H1 (cell line): Measurements from ENCODE around the gene OLFM1. TPM values are rescaled to one million over a fixed set of nuclear protein-coding genes. Genes with fewer than 3 reads are reported as not detected.

Experiments
- MAFK ChIP-seq: IDR thresholded peaks from 2 replicates; pipeline ENCODE4 v1.6.1; 2012; ENCODE audit warnings: low read depth, mild to moderate bottlenecking, improper control_type of control experiment, low read length
- polyA plus RNA-seq, 7 experiments: library from polyadenylated mRNA; depleted of rRNA in 3 of 7; stranded (reverse) in 5 of 7; unstranded in 2 of 7; fragments of >200 nt in 5 of 7; fragments of 200-250 nt in 2 of 7; gene quantifications; 1 replicate in 5 of 7; 2 replicates in 1 of 7; 4 replicates in 1 of 7; pipeline versions ENCODE4 v1.2.1 to v1.2.3, GENCODE V29; 2011 to 2013; ENCODE audit warnings: missing spikeins in 2 of 7, mixed read lengths in 2 of 7
- total RNA-seq: library from RNA; stranded (reverse); fragmentation: NEBNext Ultra II Directional; extraction: Animal tissue kit (Norgen Biotek cat#: 25700); gene quantifications from 2 replicates; pipeline ENCODE4 v1.2.1, GENCODE V29; 2021
- TF ChIP-seq, protein P1 (sequence below): fragments of 300-600 bp; sonication (generic); IDR thresholded peaks from 2 replicates; pipeline ENCODE4 v1.7.1; 2012; ENCODE audit warnings: low read length, moderate library complexity, mild to moderate bottlenecking, inconsistent platforms; ENCODE audit not compliant: insufficient replicate concordance

The OLFM1 gene
- total and polyA plus RNA-seq, 2 of the 8 experiments (the other 6 are each of a cell fraction or from before 2014, with no cell fraction given) = 53.0 to 53.4 TPM

GRCh38 chr9:135130207-135130976, 42.9 kb downstream of the OLFM1 start (continued):
- TF ChIP-seq, protein P1, sequence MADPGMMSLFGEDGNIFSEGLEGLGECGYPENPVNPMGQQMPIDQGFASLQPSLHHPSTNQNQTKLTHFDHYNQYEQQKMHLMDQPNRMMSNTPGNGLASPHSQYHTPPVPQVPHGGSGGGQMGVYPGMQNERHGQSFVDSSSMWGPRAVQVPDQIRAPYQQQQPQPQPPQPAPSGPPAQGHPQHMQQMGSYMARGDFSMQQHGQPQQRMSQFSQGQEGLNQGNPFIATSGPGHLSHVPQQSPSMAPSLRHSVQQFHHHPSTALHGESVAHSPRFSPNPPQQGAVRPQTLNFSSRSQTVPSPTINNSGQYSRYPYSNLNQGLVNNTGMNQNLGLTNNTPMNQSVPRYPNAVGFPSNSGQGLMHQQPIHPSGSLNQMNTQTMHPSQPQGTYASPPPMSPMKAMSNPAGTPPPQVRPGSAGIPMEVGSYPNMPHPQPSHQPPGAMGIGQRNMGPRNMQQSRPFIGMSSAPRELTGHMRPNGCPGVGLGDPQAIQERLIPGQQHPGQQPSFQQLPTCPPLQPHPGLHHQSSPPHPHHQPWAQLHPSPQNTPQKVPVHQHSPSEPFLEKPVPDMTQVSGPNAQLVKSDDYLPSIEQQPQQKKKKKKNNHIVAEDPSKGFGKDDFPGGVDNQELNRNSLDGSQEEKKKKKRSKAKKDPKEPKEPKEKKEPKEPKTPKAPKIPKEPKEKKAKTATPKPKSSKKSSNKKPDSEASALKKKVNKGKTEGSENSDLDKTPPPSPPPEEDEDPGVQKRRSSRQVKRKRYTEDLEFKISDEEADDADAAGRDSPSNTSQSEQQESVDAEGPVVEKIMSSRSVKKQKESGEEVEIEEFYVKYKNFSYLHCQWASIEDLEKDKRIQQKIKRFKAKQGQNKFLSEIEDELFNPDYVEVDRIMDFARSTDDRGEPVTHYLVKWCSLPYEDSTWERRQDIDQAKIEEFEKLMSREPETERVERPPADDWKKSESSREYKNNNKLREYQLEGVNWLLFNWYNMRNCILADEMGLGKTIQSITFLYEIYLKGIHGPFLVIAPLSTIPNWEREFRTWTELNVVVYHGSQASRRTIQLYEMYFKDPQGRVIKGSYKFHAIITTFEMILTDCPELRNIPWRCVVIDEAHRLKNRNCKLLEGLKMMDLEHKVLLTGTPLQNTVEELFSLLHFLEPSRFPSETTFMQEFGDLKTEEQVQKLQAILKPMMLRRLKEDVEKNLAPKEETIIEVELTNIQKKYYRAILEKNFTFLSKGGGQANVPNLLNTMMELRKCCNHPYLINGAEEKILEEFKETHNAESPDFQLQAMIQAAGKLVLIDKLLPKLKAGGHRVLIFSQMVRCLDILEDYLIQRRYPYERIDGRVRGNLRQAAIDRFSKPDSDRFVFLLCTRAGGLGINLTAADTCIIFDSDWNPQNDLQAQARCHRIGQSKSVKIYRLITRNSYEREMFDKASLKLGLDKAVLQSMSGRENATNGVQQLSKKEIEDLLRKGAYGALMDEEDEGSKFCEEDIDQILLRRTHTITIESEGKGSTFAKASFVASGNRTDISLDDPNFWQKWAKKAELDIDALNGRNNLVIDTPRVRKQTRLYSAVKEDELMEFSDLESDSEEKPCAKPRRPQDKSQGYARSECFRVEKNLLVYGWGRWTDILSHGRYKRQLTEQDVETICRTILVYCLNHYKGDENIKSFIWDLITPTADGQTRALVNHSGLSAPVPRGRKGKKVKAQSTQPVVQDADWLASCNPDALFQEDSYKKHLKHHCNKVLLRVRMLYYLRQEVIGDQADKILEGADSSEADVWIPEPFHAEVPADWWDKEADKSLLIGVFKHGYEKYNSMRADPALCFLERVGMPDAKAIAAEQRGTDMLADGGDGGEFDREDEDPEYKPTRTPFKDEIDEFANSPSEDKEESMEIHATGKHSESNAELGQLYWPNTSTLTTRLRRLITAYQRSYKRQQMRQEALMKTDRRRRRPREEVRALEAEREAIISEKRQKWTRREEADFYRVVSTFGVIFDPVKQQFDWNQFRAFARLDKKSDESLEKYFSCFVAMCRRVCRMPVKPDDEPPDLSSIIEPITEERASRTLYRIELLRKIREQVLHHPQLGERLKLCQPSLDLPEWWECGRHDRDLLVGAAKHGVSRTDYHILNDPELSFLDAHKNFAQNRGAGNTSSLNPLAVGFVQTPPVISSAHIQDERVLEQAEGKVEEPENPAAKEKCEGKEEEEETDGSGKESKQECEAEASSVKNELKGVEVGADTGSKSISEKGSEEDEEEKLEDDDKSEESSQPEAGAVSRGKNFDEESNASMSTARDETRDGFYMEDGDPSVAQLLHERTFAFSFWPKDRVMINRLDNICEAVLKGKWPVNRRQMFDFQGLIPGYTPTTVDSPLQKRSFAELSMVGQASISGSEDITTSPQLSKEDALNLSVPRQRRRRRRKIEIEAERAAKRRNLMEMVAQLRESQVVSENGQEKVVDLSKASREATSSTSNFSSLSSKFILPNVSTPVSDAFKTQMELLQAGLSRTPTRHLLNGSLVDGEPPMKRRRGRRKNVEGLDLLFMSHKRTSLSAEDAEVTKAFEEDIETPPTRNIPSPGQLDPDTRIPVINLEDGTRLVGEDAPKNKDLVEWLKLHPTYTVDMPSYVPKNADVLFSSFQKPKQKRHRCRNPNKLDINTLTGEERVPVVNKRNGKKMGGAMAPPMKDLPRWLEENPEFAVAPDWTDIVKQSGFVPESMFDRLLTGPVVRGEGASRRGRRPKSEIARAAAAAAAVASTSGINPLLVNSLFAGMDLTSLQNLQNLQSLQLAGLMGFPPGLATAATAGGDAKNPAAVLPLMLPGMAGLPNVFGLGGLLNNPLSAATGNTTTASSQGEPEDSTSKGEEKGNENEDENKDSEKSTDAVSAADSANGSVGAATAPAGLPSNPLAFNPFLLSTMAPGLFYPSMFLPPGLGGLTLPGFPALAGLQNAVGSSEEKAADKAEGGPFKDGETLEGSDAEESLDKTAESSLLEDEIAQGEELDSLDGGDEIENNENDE = no peak
- TF ChIP-seq MAFK = no peak
- TF ChIP-seq, all 59 proteins: peak for 0
